H1 (cell line): Measurements from ENCODE around the gene ARID4B. TPM values are rescaled to one million over a fixed set of nuclear protein-coding genes. Genes with fewer than 3 reads are reported as not detected.

Experiments
- CEBPB ChIP-seq: IDR thresholded peaks from 2 replicates; pipeline ENCODE4 v1.6.1; 2012; ENCODE audit warnings: low read depth, low read length
- EZH2 ChIP-seq: fragments of 200-600 bp; sonication (generic); IDR thresholded peaks from 2 replicates; pipeline ENCODE4 v1.7.1; 2012; ENCODE audit warnings: low read depth, mild to moderate bottlenecking, moderate library complexity, low read length, inconsistent platforms; ENCODE audit not compliant: severe bottlenecking
- KDM5A ChIP-seq: fragments of 200-600 bp; IDR thresholded peaks from 2 replicates; pipeline ENCODE4 v1.7.1; 2012; ENCODE audit warnings: mild to moderate bottlenecking, low read length, inconsistent platforms, mixed read lengths
- POLR2A ChIP-seq, 2 experiments: IDR thresholded peaks; 1 replicate in 1 of 2; 2 replicates in 1 of 2; pipeline ENCODE4 v1.6.1; 2011; ENCODE audit warnings: low read depth in 2 of 2, low read length in 2 of 2, mild to moderate bottlenecking in 2 of 2; ENCODE audit errors: control extremely low read depth in 1 of 2
- POU5F1 ChIP-seq: IDR thresholded peaks from 2 replicates; pipeline ENCODE4 v1.6.1; 2011; ENCODE audit warnings: low read depth, mild to moderate bottlenecking, low read length, moderate library complexity
- YY1 ChIP-seq: IDR thresholded peaks from 2 replicates; pipeline ENCODE4 v1.6.1; 2011; ENCODE audit warnings: low read depth, mild to moderate bottlenecking, low read length
- polyA plus RNA-seq, 7 experiments: library from polyadenylated mRNA; depleted of rRNA in 3 of 7; stranded (reverse) in 5 of 7; unstranded in 2 of 7; fragments of >200 nt in 5 of 7; fragments of 200-250 nt in 2 of 7; gene quantifications; 1 replicate in 5 of 7; 2 replicates in 1 of 7; 4 replicates in 1 of 7; pipeline versions ENCODE4 v1.2.1 to v1.2.3, GENCODE V29; 2011 to 2013; ENCODE audit warnings: missing spikeins in 2 of 7, mixed read lengths in 2 of 7
- total RNA-seq: library from RNA; stranded (reverse); fragmentation: NEBNext Ultra II Directional; extraction: Animal tissue kit (Norgen Biotek cat#: 25700); gene quantifications from 2 replicates; pipeline ENCODE4 v1.2.1, GENCODE V29; 2021
- TF ChIP-seq, protein P1 (sequence below): fragments of 300-600 bp; sonication (generic); IDR thresholded peaks from 2 replicates; pipeline ENCODE4 v1.7.1; 2012; ENCODE audit warnings: low read length, moderate library complexity, mild to moderate bottlenecking, inconsistent platforms; ENCODE audit not compliant: insufficient replicate concordance
- TF ChIP-seq, protein P2 (sequence below): IDR thresholded peaks from 2 replicates; pipeline ENCODE4 v1.6.1; 2012; ENCODE audit warnings: inconsistent platforms

The ARID4B gene
- total and polyA plus RNA-seq, 2 of the 8 experiments (the other 6 are each of a cell fraction or from before 2014, with no cell fraction given), result 5.1 to 28.8 TPM

DNA sequence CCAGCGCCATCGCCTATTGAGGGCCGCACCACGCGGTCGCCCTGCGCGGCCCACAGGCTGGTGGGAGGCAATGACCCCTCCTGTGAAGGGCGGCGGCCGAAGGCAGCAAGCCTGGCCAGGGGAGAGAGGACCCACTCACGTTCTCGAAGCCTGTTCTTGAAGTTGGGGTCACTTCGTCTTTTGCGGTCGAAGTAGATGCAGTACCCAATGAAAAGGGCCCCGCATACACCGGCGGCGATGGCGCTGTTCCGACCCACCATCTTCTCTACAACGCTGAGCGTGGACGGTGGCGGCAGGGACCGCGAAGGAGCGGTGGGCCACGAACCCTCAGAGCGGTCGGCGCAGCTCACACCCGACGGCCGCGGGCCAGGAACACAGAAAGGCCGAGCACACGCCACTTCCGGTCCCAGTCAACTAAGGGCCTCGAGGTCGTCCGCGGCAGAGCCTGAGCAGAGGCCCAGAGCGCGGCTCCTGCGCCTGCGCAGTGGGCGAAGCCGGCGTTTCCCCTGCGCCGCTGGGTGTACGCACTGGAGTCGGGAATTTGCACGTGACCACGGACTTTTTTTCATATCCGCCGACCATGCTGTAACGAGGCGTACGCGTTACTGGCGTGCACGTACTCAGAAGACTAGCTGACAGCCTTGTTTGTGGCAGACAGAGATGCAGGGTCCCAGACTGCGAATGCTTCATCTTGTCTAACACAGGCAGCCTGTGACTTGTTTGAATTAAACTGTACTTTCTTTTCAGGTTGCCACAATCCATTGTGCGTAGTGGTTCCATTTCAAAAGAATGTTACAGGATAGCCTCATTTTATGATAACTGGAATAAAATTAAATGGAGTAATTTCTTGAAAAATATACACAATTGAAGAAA lies 199.3 kb downstream of the ARID4B start, which contains the start of gene TOMM20 (continued):
- TF ChIP-seq, protein P1, sequence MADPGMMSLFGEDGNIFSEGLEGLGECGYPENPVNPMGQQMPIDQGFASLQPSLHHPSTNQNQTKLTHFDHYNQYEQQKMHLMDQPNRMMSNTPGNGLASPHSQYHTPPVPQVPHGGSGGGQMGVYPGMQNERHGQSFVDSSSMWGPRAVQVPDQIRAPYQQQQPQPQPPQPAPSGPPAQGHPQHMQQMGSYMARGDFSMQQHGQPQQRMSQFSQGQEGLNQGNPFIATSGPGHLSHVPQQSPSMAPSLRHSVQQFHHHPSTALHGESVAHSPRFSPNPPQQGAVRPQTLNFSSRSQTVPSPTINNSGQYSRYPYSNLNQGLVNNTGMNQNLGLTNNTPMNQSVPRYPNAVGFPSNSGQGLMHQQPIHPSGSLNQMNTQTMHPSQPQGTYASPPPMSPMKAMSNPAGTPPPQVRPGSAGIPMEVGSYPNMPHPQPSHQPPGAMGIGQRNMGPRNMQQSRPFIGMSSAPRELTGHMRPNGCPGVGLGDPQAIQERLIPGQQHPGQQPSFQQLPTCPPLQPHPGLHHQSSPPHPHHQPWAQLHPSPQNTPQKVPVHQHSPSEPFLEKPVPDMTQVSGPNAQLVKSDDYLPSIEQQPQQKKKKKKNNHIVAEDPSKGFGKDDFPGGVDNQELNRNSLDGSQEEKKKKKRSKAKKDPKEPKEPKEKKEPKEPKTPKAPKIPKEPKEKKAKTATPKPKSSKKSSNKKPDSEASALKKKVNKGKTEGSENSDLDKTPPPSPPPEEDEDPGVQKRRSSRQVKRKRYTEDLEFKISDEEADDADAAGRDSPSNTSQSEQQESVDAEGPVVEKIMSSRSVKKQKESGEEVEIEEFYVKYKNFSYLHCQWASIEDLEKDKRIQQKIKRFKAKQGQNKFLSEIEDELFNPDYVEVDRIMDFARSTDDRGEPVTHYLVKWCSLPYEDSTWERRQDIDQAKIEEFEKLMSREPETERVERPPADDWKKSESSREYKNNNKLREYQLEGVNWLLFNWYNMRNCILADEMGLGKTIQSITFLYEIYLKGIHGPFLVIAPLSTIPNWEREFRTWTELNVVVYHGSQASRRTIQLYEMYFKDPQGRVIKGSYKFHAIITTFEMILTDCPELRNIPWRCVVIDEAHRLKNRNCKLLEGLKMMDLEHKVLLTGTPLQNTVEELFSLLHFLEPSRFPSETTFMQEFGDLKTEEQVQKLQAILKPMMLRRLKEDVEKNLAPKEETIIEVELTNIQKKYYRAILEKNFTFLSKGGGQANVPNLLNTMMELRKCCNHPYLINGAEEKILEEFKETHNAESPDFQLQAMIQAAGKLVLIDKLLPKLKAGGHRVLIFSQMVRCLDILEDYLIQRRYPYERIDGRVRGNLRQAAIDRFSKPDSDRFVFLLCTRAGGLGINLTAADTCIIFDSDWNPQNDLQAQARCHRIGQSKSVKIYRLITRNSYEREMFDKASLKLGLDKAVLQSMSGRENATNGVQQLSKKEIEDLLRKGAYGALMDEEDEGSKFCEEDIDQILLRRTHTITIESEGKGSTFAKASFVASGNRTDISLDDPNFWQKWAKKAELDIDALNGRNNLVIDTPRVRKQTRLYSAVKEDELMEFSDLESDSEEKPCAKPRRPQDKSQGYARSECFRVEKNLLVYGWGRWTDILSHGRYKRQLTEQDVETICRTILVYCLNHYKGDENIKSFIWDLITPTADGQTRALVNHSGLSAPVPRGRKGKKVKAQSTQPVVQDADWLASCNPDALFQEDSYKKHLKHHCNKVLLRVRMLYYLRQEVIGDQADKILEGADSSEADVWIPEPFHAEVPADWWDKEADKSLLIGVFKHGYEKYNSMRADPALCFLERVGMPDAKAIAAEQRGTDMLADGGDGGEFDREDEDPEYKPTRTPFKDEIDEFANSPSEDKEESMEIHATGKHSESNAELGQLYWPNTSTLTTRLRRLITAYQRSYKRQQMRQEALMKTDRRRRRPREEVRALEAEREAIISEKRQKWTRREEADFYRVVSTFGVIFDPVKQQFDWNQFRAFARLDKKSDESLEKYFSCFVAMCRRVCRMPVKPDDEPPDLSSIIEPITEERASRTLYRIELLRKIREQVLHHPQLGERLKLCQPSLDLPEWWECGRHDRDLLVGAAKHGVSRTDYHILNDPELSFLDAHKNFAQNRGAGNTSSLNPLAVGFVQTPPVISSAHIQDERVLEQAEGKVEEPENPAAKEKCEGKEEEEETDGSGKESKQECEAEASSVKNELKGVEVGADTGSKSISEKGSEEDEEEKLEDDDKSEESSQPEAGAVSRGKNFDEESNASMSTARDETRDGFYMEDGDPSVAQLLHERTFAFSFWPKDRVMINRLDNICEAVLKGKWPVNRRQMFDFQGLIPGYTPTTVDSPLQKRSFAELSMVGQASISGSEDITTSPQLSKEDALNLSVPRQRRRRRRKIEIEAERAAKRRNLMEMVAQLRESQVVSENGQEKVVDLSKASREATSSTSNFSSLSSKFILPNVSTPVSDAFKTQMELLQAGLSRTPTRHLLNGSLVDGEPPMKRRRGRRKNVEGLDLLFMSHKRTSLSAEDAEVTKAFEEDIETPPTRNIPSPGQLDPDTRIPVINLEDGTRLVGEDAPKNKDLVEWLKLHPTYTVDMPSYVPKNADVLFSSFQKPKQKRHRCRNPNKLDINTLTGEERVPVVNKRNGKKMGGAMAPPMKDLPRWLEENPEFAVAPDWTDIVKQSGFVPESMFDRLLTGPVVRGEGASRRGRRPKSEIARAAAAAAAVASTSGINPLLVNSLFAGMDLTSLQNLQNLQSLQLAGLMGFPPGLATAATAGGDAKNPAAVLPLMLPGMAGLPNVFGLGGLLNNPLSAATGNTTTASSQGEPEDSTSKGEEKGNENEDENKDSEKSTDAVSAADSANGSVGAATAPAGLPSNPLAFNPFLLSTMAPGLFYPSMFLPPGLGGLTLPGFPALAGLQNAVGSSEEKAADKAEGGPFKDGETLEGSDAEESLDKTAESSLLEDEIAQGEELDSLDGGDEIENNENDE, result no peak
- TF ChIP-seq POLR2A (IDR thresholded peaks at IDR 0.05; ENCODE audit: control extremely low read depth in 1 of 2, low read depth in 2 of 2, low read length in 2 of 2) (peak; percentile 91 to 98), YY1 (no peak; the same call in 1 of the 2 replicates), CEBPB (no peak), EZH2 (no peak), POU5F1 (no peak), KDM5A (peak; percentile 41)
- TF ChIP-seq, protein P2, sequence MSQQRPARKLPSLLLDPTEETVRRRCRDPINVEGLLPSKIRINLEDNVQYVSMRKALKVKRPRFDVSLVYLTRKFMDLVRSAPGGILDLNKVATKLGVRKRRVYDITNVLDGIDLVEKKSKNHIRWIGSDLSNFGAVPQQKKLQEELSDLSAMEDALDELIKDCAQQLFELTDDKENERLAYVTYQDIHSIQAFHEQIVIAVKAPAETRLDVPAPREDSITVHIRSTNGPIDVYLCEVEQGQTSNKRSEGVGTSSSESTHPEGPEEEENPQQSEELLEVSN, result peak; percentile 46
